Kidney tubule cell (primary cell): ENCODE measurements around the gene C10orf90.
A peak's percentile ranks its signal among the peaks of the same experiment; 100 is the strongest.

Source experiments
- DNase-seq: peaks from one replicate; pipeline ENCODE4 v3.0.0-alpha.2; 2018; ENCODE audit warnings: low spot score

Gene C10orf90

GRCh38 chr10:126502441-126502840 is 168.1 kb downstream of the C10orf90 start:
- DNase-seq, result peak; percentile 16

GRCh38 chr10:126501828-126502227 is 168.7 kb downstream of the C10orf90 start:
- DNase-seq, result no peak

GRCh38 chr10:126500866-126501265 is 169.6 kb downstream of the C10orf90 start:
- peak; percentile 59 for DNase-seq

- no peak for DNase-seq
Observed at GRCh38 chr10:126500185-126500584, 170.3 kb downstream of the C10orf90 start.

- DNase-seq, result no peak
Observed at GRCh38 chr10:126499744-126500143, 170.7 kb downstream of the C10orf90 start.

GRCh38 chr10:126497672-126498071 is 172.8 kb downstream of the C10orf90 start:
- no peak for DNase-seq

- peak; percentile 41 for DNase-seq
Observed at GRCh38 chr10:126496771-126497545, 173.5 kb downstream of the C10orf90 start.

GRCh38 chr10:126491476-126491875 is 179.0 kb downstream of the C10orf90 start:
- no peak for DNase-seq

- peak; percentile 41 for DNase-seq
Observed at GRCh38 chr10:126481181-126481580, 189.3 kb downstream of the C10orf90 start.

- DNase-seq, result no peak
Observed at GRCh38 chr10:126480648-126481047, 189.8 kb downstream of the C10orf90 start.

- DNase-seq, result no peak
Observed at GRCh38 chr10:126479280-126479895, 191.1 kb downstream of the C10orf90 start.

- no peak for DNase-seq
Observed at GRCh38 chr10:126478546-126478945, 191.9 kb downstream of the C10orf90 start.

GRCh38 chr10:126476246-126476645 is 194.2 kb downstream of the C10orf90 start:
- DNase-seq, result peak; percentile 4

- DNase-seq, result no peak
Observed at GRCh38 chr10:126475074-126475691, 195.3 kb downstream of the C10orf90 start.

- no peak for DNase-seq
Observed at GRCh38 chr10:126474031-126474430, 196.5 kb downstream of the C10orf90 start.

- no peak for DNase-seq
Observed at GRCh38 chr10:126470991-126471390, 199.5 kb downstream of the C10orf90 start.

GRCh38 chr10:126469692-126470091 is 200.8 kb downstream of the C10orf90 start:
- no peak for DNase-seq

- DNase-seq, result peak; percentile 12
Observed at GRCh38 chr10:126468876-126469643, 201.4 kb downstream of the C10orf90 start.

GRCh38 chr10:126468467-126468866 is 202.0 kb downstream of the C10orf90 start:
- no peak for DNase-seq

- DNase-seq, result no peak
Observed at GRCh38 chr10:126465771-126466170, 204.7 kb downstream of the C10orf90 start.

- DNase-seq, result no peak
Observed at GRCh38 chr10:126463286-126463685, 207.2 kb downstream of the C10orf90 start.

- no peak for DNase-seq
Observed at GRCh38 chr10:126461289-126461940, 209.1 kb downstream of the C10orf90 start.
